Natural killer cell (primary cell): Measurements from ENCODE around the gene CPT2. TPM values are rescaled to one million over a fixed set of nuclear protein-coding genes. Genes with fewer than 3 reads are reported as not detected.
A peak's percentile ranks its signal among the peaks of the same experiment; 100 is the strongest.

Source experiments
- ATAC-seq, 3 donors: fragments of 150-1000 bp in 2 of 3; fragments of 200-7000 bp in 1 of 3; cut with Tn5 transposase; 1 replicate in 1 of 3; 2 replicates in 2 of 3; pipeline ENCODE4 v1.10.0; 2021; ENCODE audit warnings: mild to moderate bottlenecking in 2 of 3, moderate library complexity in 2 of 3
- DNase-seq, 2 donors: peaks; one replicate each; pipeline versions ENCODE4 v3.0.0 to v3.0.0-alpha.2; 2013 to 2021; ENCODE audit warnings: mixed read lengths in 1 of 2
- H3K27ac ChIP-seq: one replicate; pipeline ENCODE4 v1.5.1; 2013; ENCODE audit warnings: mild to moderate bottlenecking, low read length
- H3K27me3 ChIP-seq: one replicate; pipeline ENCODE4 v1.6.1; 2013; ENCODE audit warnings: low read length; ENCODE audit not compliant: control insufficient read depth, insufficient read depth
- H3K36me3 ChIP-seq: one replicate; pipeline ENCODE4 v1.6.1; 2013; ENCODE audit warnings: low read length; ENCODE audit not compliant: control insufficient read depth, insufficient read depth
- H3K4me1 ChIP-seq: one replicate; pipeline ENCODE4 v1.6.1; 2013; ENCODE audit warnings: low read length; ENCODE audit not compliant: control insufficient read depth, insufficient read depth
- H3K4me3 ChIP-seq: one replicate; pipeline ENCODE4 v1.5.1; 2013; ENCODE audit warnings: low read length
- H3K9me3 ChIP-seq: one replicate; pipeline ENCODE4 v1.6.1; 2013; ENCODE audit warnings: low read length; ENCODE audit not compliant: control insufficient read depth, insufficient read depth
- H3K27ac Mint-ChIP-seq, 2 donors: one replicate each; pipeline ENCODE4 v1.8.0; 2022; ENCODE audit warnings: mild to moderate bottlenecking in 2 of 2, mixed read lengths in 2 of 2, moderate library complexity in 1 of 2
- H3K27me3 Mint-ChIP-seq, 2 donors: one replicate each; pipeline ENCODE4 v1.8.0; 2022; ENCODE audit warnings: low read depth in 2 of 2, mixed read lengths in 2 of 2
- H3K36me3 Mint-ChIP-seq: one replicate; pipeline ENCODE4 v1.8.0; 2022; ENCODE audit warnings: mixed read lengths
- H3K4me1 Mint-ChIP-seq, 2 donors: one replicate each; pipeline ENCODE4 v1.8.0; 2022; ENCODE audit warnings: mixed read lengths in 2 of 2
- H3K4me3 Mint-ChIP-seq: one replicate; pipeline ENCODE4 v1.8.0; 2022; ENCODE audit warnings: mild to moderate bottlenecking, moderate library complexity, mixed read lengths
- H3K9me3 Mint-ChIP-seq, 2 donors: one replicate each; pipeline ENCODE4 v1.8.0; 2022; ENCODE audit warnings: mixed read lengths in 2 of 2
- WGBS: methylation state at CpG from one replicate; pipeline ENCODE4 v1.1.7; 2013; ENCODE audit warnings: missing lambda C conversion rate; ENCODE audit not compliant: insufficient coverage; 5-methylcytosine and 5-hydroxymethylcytosine counted together
- intact Hi-C: fragments of 100-400 bp; cut with micrococcal nuclease; formaldehyde crosslinking; loops from one replicate; pipeline ENCODE4 v1.14.2; 2022
- total RNA-seq, 4 donors: library from RNA; stranded (reverse); fragments of 120-200 nt in 1 of 4; gene quantifications; one replicate each; pipeline versions ENCODE4 v1.2.3 to v1.2.4, GENCODE V29; 2013 to 2022
- TF ChIP-seq, protein P1 (sequence below): fragments of 200-600 bp; IDR thresholded peaks from one replicate; pipeline ENCODE4 v1.8.0; 2022; ENCODE audit warnings: antibody characterized with exemption

CPT2 gene
- total RNA-seq, 3 donors from 2014 or later (not counting 1 experiment from before 2014, with no cell fraction given) = 7.6 to 11.8 (median 9.0) TPM

DNA sequence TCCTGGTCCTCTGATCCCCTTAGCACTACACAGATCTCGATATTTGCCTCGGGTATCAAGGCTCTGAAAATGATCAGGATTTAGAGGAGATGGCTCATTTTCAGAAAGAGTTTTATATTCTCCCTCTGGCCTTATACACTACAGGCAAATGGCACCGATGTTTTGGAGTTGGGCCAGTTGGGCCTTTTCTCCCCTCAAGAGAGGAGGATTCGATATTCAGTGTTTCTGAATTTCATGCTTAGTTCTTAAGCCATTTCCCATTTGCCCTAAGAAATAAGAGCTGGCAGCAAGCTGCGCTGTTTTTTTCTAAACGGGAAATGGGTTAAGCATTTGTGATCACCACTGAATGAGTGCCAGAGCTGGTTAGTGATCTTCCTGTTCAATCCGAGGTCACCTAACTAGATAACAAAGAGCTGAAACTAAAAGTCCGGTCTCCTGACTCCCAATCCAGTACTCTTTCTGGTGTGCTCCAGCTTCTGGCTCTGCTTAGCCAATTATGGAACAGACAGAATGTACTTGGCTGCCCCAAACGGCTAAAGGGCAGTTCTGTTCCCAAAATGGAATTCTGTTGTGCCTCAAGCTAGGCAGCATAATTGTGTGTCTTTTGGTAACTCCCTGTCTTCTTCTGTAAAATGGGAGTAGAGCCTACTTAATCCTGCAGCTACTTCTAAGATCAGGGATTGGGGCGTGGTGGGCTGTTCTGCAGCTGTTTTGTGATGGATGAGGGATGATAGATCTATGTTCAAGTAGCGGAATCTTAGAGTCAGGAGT is 1.2 kb upstream of the CPT2 start:
- Histone ChIP-seq H3K9me3 (no peaks in the 10 kb centered on the region), H3K27me3 (no peaks in the 10 kb centered on the region), H3K27ac (no peak overlapping the region), H3K36me3 (no peaks in the 10 kb centered on the region), H3K4me3 (no peak overlapping the region), H3K4me1 (peaks cover 19% of the 10 kb centered on the region)
- peaks cover 21 to 28% of the 10 kb centered on the region in 2 donors for H3K4me1 Mint-ChIP-seq
- intact Hi-C loops = loop anchor here (1.0 kb wide), 2 partner anchors 25 to 43 kb away; partner anchors contain the start of genes CZIB and MAGOH
- DNase-seq (no peak), ATAC-seq (no peak)
- no peaks in the 10 kb centered on the region for H3K9me3 Mint-ChIP-seq
- no peaks in the 10 kb centered on the region for H3K36me3 Mint-ChIP-seq
- H3K27me3 Mint-ChIP-seq = peaks cover 0 to 3% of the 10 kb centered on the region in 2 donors
- peak overlapping the region; percentile 94 to 95 for H3K27ac Mint-ChIP-seq
- 96% methylated on average over 11 of the region's 11 CpGs for WGBS
- no peak overlapping the region for H3K4me3 Mint-ChIP-seq
- TF ChIP-seq, protein P1, sequence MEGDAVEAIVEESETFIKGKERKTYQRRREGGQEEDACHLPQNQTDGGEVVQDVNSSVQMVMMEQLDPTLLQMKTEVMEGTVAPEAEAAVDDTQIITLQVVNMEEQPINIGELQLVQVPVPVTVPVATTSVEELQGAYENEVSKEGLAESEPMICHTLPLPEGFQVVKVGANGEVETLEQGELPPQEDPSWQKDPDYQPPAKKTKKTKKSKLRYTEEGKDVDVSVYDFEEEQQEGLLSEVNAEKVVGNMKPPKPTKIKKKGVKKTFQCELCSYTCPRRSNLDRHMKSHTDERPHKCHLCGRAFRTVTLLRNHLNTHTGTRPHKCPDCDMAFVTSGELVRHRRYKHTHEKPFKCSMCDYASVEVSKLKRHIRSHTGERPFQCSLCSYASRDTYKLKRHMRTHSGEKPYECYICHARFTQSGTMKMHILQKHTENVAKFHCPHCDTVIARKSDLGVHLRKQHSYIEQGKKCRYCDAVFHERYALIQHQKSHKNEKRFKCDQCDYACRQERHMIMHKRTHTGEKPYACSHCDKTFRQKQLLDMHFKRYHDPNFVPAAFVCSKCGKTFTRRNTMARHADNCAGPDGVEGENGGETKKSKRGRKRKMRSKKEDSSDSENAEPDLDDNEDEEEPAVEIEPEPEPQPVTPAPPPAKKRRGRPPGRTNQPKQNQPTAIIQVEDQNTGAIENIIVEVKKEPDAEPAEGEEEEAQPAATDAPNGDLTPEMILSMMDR = no peak

DNA sequence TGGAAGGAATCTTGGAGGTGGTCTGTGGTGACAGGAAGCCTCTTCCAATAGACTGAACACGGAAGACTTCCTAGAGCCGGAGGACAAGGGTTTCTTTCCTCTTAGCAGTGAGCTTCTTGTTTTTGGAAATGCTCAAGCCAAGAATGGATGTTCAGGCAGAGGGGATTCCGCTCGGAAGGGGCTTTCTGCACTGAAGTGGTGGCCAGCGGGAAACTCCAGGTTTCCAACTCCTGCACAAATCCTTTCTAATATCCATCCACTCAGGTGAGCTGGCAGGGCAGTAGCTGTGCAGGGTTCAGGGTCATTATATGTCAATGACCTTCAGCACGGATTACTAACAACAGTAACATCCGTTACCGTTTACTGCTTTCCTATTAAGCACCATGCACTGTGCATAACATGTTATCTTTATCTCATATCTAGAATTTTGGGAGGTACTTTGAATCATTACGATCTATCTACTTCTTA is 573 bp upstream of the CPT2 start:
- H3K36me3 ChIP-seq = peaks cover 4% of the 10 kb centered on the region
- WGBS = 78% methylated on average over 6 of the region's 9 CpGs
- DNase-seq (peak in 1 of 2 donors; percentile 10), ATAC-seq (peak; percentile 7 to 27 (median 20))
- TF ChIP-seq, protein P1 = no peak
- Mint-ChIP-seq H3K27ac (peak overlapping the region; percentile 94 to 95), H3K4me1 (peaks cover 21 to 28% of the 10 kb centered on the region in 2 donors), H3K27me3 (no peaks in the 10 kb centered on the region), H3K9me3 (no peaks in the 10 kb centered on the region), H3K4me3 (peak overlapping the region; percentile 92), H3K36me3 (no peaks in the 10 kb centered on the region)
- peaks cover 19% of the 10 kb centered on the region for H3K4me1 ChIP-seq
- peak overlapping the region; percentile 76 for H3K4me3 ChIP-seq
- intact Hi-C loops = loop anchor here (1.0 kb wide), 2 partner anchors 24 to 42 kb away; partner anchors contain the start of genes CZIB and MAGOH
- H3K27me3 ChIP-seq = no peaks in the 10 kb centered on the region
- H3K27ac ChIP-seq = peak overlapping the region; percentile 94
- H3K9me3 ChIP-seq = no peaks in the 10 kb centered on the region

DNA sequence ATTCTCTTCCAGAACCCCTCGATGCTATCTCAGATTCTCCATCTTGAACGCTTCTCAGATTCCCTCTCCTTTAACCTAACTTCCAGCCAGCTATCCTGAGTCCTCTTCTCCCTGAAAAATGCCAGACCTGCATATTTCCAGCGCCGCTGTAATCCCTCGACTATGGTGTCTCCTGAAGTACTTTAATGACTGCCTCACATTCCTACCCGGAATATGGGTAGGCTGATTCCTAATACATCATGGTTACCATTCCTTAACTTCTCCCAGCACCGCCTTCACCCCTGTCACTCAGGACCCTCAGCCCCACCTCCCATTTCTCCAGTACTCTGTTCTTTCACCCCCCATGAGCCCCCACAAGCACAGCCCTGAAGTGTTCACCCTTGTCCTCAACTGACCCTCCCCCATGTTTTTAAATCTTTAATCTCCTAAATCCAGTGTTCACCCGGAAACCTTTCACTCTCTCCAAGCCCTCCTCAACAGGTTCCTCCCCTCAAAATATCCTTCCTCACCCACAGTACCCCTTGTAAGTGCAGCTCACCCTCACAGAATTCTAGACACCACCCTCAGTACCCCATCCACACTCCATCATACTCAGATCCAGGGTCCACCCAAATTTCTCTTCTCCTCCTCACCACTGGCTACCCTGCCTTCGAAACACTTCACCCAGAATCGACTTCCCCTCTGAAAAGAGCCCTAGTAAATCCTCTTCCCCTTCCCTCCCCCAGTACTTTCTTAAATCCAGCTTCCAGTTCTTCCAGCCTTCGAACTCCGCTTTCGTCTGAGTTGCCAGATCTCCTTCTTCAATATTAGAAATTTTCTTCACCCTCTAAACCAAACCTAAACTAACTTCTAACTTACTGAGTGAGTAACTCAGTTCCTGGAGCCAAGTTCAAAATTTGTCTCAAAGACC is 922 bp downstream of the CPT2 start:
- intact Hi-C loops = no loop called here
- DNase-seq = no peak
- WGBS = 32% methylated on average over 13 of the region's 13 CpGs

More for the DNA sequence above, 922 bp downstream of the CPT2 start:
- no peaks in the 10 kb centered on the region for H3K9me3 ChIP-seq
- H3K27ac Mint-ChIP-seq = peak overlapping the region; percentile 94 to 95
- peaks cover 19% of the 10 kb centered on the region for H3K4me1 ChIP-seq
- H3K9me3 Mint-ChIP-seq = no peaks in the 10 kb centered on the region
- peaks cover 15% of the 10 kb centered on the region for H3K36me3 ChIP-seq
- H3K4me3 Mint-ChIP-seq = peak overlapping the region; percentile 92
- peak overlapping the region; percentile 76 for H3K4me3 ChIP-seq
- no peaks in the 10 kb centered on the region for H3K27me3 Mint-ChIP-seq
- H3K36me3 Mint-ChIP-seq = peaks cover 7% of the 10 kb centered on the region
- H3K27ac ChIP-seq = peak overlapping the region; percentile 94
- no peaks in the 10 kb centered on the region for H3K27me3 ChIP-seq
- TF ChIP-seq, protein P1 = no peak
- no peak for ATAC-seq
- peaks cover 21 to 29% of the 10 kb centered on the region in 2 donors for H3K4me1 Mint-ChIP-seq
